Right lobe of liver (tissue), 6 donors: ENCODE results near the gene CAPN7. TPM values are rescaled to one million over a fixed set of nuclear protein-coding genes. Genes with fewer than 3 reads are reported as not detected.

Experiments
- ATAC-seq, 4 donors: fragments of 200-7000 bp; cut with Tn5 transposase; one replicate each; pipeline ENCODE4 v1.9.1; 2020; ENCODE audit warnings: mild to moderate bottlenecking in 4 of 4, moderate library complexity in 4 of 4
- DNase-seq, 3 donors: peaks; one replicate each; pipeline ENCODE4 v3.0.0-alpha.2; 2020
- H3K27ac ChIP-seq, 3 donors: fragments of 200-600 bp; one replicate each; pipeline ENCODE4 v1.8.0; 2022
- H3K27me3 ChIP-seq, 2 donors: fragments of 200-600 bp; one replicate each; pipeline ENCODE4 v1.8.0; 2022
- H3K36me3 ChIP-seq, 4 donors: fragments of 200-600 bp; sonication (generic) in 1 of 4; one replicate each; pipeline versions ENCODE4 v1.5.1 to v1.8.0; 2017 to 2022; ENCODE audit warnings: control low read depth in 1 of 4
- H3K4me1 ChIP-seq, 4 donors: fragments of 200-600 bp; sonication (generic) in 1 of 4; one replicate each; pipeline versions ENCODE4 v1.5.1 to v1.8.0; 2017 to 2022; ENCODE audit warnings: control low read depth in 1 of 4
- H3K4me3 ChIP-seq, 3 donors: fragments of 200-600 bp; one replicate each; pipeline ENCODE4 v1.8.0; 2022
- H3K9me3 ChIP-seq, 4 donors: fragments of 200-600 bp; sonication (generic) in 1 of 4; one replicate each; pipeline versions ENCODE4 v1.5.1 to v1.8.0; 2017 to 2022; ENCODE audit warnings: control low read depth in 1 of 4
- POLR2A ChIP-seq: fragments of 450-650 bp; IDR thresholded peaks from one replicate; pipeline ENCODE4 v1.6.1; 2017; ENCODE audit warnings: antibody characterized with exemption, mild to moderate bottlenecking
- WGBS: methylation state at CpG from one replicate; pipeline ENCODE4 v1.1.6; 2018; ENCODE audit warnings: low coverage, low lambda C conversion rate; ENCODE audit not compliant: insufficient coverage; ENCODE audit errors: missing lambda C conversion rate; 5-methylcytosine and 5-hydroxymethylcytosine counted together
- intact Hi-C, 2 donors: fragments of 100-400 bp; cut with DNase I; formaldehyde crosslinking; loops; one replicate each; pipeline versions ENCODE4 v1.11.2 to v1.14.1; 2022
- total RNA-seq, 6 experiments: library from RNA; depleted of rRNA in 2 of 6; stranded (reverse); fragments of >200 nt in 2 of 6; fragmentation: NEBNext Ultra II Directional in 3 of 6; extraction: Animal tissue kit (Norgen Biotek cat#: 25700) in 3 of 6; gene quantifications; one replicate each; pipeline versions ENCODE4 v1.1.0 to v1.2.4, GENCODE V29; 2016 to 2023
- TF ChIP-seq, protein P1 (sequence below), 4 donors: fragments of 200-600 bp in 3 of 4; fragments of 450-650 bp in 1 of 4; IDR thresholded peaks; one replicate each; pipeline versions ENCODE4 v1.5.1 to v1.8.0; 2016 to 2022; ENCODE audit warnings: antibody characterized with exemption in 4 of 4, mild to moderate bottlenecking in 2 of 4
- donor health status: DM: no; HTN: yes; CAD: no.
- donor health status: DM: no; HTN: no; CAD: no.
- donor health status: DM: no; HTN: no; CAD: no.
- donor health status: DM: no; HTN: yes; CAD: no.
- donor health status: DM: no; HTN: yes; CAD: no.

CAPN7 gene
- total RNA-seq, 6 experiments from 2014 or later, result 20.1 to 32.8 (median 23.1) TPM

DNA sequence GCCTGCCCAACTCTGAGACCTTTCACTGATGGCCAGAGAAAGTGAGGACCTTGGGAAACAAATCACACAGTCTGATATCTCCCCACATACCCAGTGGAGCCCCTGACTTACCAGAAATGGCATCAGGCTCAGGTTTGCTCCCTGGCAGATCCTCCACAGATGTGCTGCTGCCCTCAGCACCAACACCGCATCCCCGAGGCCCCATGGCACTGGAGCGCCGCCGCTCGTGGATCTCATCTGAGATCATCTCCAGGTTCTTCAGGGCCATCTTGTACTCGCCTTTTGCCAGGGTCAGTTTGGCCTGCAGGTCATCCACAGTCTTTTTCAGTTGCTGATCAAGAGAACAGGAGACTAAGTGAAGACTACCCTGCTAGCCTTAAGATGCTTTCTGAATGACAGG lies 52.7 kb downstream of the CAPN7 start:
- Histone ChIP-seq H3K4me3 (no peak overlapping the region), H3K36me3 (peaks cover 0 to 60% (median 18%) of the 10 kb centered on the region in 4 donors), H3K4me1 (no peaks in the 10 kb centered on the region), H3K27ac (no peak overlapping the region), H3K9me3 (no peaks in the 10 kb centered on the region), H3K27me3 (no peaks in the 10 kb centered on the region)
- intact Hi-C loops, result no loop called here
- ATAC-seq (no peak), DNase-seq (no peak)
- no peak for TF ChIP-seq POLR2A
- TF ChIP-seq, protein P1, sequence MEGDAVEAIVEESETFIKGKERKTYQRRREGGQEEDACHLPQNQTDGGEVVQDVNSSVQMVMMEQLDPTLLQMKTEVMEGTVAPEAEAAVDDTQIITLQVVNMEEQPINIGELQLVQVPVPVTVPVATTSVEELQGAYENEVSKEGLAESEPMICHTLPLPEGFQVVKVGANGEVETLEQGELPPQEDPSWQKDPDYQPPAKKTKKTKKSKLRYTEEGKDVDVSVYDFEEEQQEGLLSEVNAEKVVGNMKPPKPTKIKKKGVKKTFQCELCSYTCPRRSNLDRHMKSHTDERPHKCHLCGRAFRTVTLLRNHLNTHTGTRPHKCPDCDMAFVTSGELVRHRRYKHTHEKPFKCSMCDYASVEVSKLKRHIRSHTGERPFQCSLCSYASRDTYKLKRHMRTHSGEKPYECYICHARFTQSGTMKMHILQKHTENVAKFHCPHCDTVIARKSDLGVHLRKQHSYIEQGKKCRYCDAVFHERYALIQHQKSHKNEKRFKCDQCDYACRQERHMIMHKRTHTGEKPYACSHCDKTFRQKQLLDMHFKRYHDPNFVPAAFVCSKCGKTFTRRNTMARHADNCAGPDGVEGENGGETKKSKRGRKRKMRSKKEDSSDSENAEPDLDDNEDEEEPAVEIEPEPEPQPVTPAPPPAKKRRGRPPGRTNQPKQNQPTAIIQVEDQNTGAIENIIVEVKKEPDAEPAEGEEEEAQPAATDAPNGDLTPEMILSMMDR (IDR thresholded peaks at IDR 0.05), result no peak
- no CpG with 5 or more reads among the region's 7 CpGs for WGBS

DNA sequence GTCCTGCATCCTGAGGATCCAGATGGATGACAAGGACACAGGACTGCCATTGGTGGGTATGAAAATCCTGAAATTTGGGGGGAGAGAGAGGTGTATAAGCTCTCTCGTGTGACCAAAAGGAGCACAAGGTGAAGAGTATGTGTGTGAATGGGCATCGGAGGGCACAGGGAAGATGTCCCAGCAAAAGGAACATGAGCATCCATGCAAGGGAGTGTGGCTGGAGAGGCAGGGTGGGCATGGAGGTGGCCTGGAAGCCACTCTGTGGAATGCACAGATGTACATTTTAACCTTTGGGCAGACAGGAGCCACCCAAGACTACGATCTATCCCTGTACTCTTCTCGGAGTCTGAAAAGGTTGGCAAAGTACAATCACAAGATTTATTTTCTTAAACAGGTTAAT lies 54.5 kb downstream of the CAPN7 start:
- intact Hi-C loops, result loop anchor here in 1 of 2 donors (10.0 kb wide), 1 partner anchor 56 kb away; the partner anchor contains the start of gene CAPN7

DNA sequence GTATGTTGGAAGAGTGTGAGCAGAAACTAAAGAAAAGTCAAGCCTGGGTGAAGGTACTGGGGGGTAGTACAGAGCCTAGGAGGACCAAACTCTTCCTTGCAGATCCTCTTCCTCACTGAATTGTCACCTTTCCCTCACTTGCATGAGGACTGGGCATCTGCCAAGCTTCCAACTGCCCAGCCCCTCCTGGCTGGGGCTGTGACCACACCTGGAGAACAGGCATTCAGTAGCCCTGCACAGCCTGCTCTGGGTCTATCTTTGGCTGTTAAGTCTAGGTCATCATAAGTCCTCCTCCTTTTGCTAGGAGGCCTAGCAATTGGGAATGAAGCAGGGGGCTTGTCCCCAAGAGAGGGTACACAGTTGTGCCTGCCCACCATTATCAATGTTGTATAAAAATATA lies 55.2 kb downstream of the CAPN7 start:
- TF ChIP-seq, protein P1 (IDR thresholded peaks at IDR 0.05), result no peak
- TF ChIP-seq POLR2A, result no peak
- Histone ChIP-seq H3K27me3 (no peaks in the 10 kb centered on the region), H3K36me3 (peaks cover 0 to 34% (median 9%) of the 10 kb centered on the region in 4 donors), H3K27ac (no peak overlapping the region), H3K4me1 (no peaks in the 10 kb centered on the region), H3K4me3 (no peak overlapping the region), H3K9me3 (no peaks in the 10 kb centered on the region)
- DNase-seq, result no peak
- intact Hi-C loops, result loop anchor here in 1 of 2 donors (10.0 kb wide), 1 partner anchor 56 kb away; the partner anchor contains the start of gene CAPN7
- no peak for ATAC-seq

More for the DNA sequence above, 54.5 kb downstream of the CAPN7 start:
- Histone ChIP-seq H3K27ac (no peak overlapping the region), H3K4me1 (no peaks in the 10 kb centered on the region), H3K36me3 (peaks cover 0 to 42% (median 13%) of the 10 kb centered on the region in 4 donors), H3K9me3 (no peaks in the 10 kb centered on the region), H3K4me3 (no peak overlapping the region), H3K27me3 (no peaks in the 10 kb centered on the region)
- TF ChIP-seq, protein P1 (IDR thresholded peaks at IDR 0.05), result no peak
- no peak for TF ChIP-seq POLR2A
- no peak for ATAC-seq
- WGBS, result 88% methylated on average over 2 of the region's 4 CpGs
- DNase-seq, result no peak

DNA sequence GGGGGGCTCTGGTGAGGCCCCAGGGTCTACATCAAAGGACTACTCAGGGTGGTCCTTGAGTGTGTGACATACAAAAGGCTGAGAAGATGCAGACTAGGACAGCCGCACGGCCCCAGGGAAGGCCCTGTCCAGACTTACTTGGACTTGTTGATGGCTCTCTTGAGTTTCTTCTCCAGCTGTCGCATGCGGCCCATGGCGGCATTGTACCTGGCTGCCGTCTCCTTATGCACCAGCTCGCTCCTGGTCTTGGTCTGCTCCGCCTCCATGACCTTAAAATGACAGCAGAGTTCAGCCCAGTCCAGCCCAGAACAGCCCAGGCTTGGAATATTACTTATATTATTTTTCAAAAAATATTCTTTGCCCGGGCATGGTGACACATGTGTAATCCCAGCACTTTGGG lies 56.0 kb downstream of the CAPN7 start:
- intact Hi-C loops, result loop anchor here in 1 of 2 donors (10.0 kb wide), 1 partner anchor 57 kb away; the partner anchor contains the start of gene CAPN7
- TF ChIP-seq, protein P1 (IDR thresholded peaks at IDR 0.05), result no peak
- no peak for TF ChIP-seq POLR2A
- no peaks in the 10 kb centered on the region for H3K9me3 ChIP-seq

More for the DNA sequence above, 56.0 kb downstream of the CAPN7 start:
- H3K27me3 ChIP-seq, result no peaks in the 10 kb centered on the region
- DNase-seq (no peak), ATAC-seq (no peak)
- peaks cover 0 to 27% (median 4%) of the 10 kb centered on the region in 4 donors for H3K36me3 ChIP-seq
- WGBS, result 100% methylated on average over 1 of the region's 9 CpGs
- H3K4me1 ChIP-seq, result no peaks in the 10 kb centered on the region
- H3K4me3 ChIP-seq, result no peak overlapping the region
- no peak overlapping the region for H3K27ac ChIP-seq
